A549 (cell line): ENCODE results near the gene ARID5B. TPM values are rescaled to one million over a fixed set of nuclear protein-coding genes. Genes with fewer than 3 reads are reported as not detected.

ENCODE experiments used
- ATAC-seq, 2 experiments: fragments of 200-7000 bp in 1 of 2; fragments of >200 bp in 1 of 2; cut with Nextera tagmentation in 1 of 2; cut with Tn5 transposase in 1 of 2; 3 replicates each; pipeline versions ENCODE4 v1.8.0 to v1.9.1; 2018 to 2020; ENCODE audit warnings: mild to moderate bottlenecking in 1 of 2, moderate library complexity in 1 of 2
- CTCF ChIA-PET: fragments of 300-600 bp; sonication (Branson Sonifier 250); formaldehyde crosslinking; extraction: SDS; loops from one replicate; lab custom pipeline; 2021; ENCODE audit warnings: antibody characterized with exemption, inconsistent platforms; lab: Yijun Ruan, JAX
- POLR2A ChIA-PET: fragments of 350-600 bp; formaldehyde crosslinking; extraction: SDS; loops from one replicate; lab custom pipeline; 2021; ENCODE audit warnings: antibody characterized with exemption, inconsistent platforms; lab: Yijun Ruan, JAX
- DNase-seq, 2 experiments: peaks; one replicate each; pipeline versions ENCODE4 v3.0.0 to v3.0.0-alpha.2; 2011 to 2016; ENCODE audit warnings: low read depth in 1 of 2, low spot score in 1 of 2
- FAIRE-seq: peaks from 2 replicates; lab custom pipeline; 2011; peaks lifted over from hg19 to GRCh38; lab: Jason Lieb, UNC
- H3K27ac ChIP-seq, 2 experiments: fragments of >200 bp; sonication (Bioruptor Twin); formaldehyde crosslinking; 3 replicates each; pipeline ENCODE4 v1.5.1; 2016 to 2017
- H3K4me1 ChIP-seq: fragments of >200 bp; sonication (Bioruptor Twin); formaldehyde crosslinking; 3 replicates; pipeline ENCODE4 v1.6.1; 2016
- H3K4me2 ChIP-seq: fragments of >200 bp; sonication (Bioruptor Twin); formaldehyde crosslinking; 3 replicates; pipeline ENCODE4 v1.6.1; 2016
- H3K4me3 ChIP-seq: fragments of >200 bp; sonication (Bioruptor Twin); formaldehyde crosslinking; 3 replicates; pipeline ENCODE4 v1.5.1; 2016
- H3K9me3 ChIP-seq: fragments of >200 bp; sonication (Bioruptor Twin); formaldehyde crosslinking; 3 replicates; pipeline ENCODE4 v1.6.1; 2016
- BCL3 ChIP-seq: fragments of >200 bp; sonication (Bioruptor Twin); formaldehyde crosslinking; IDR thresholded peaks from 3 replicates; pipeline ENCODE4 v1.6.1; 2016
- CHD2 ChIP-seq: fragments of 150-350 bp; IDR thresholded peaks from 2 replicates; pipeline ENCODE4 v1.6.1; 2014; ENCODE audit warnings: low read length; ENCODE audit not compliant: partially characterized antibody
- EHMT2 ChIP-seq: fragments of 200-600 bp; sonication (generic); IDR thresholded peaks from 2 replicates; pipeline ENCODE4 v1.6.1; 2016; ENCODE audit warnings: antibody characterized with exemption, low read depth, mild to moderate bottlenecking, moderate library complexity
- FOXS1 ChIP-seq: fragments of 250-450 bp; sonication (Bioruptor Pico); IDR thresholded peaks from 2 replicates; pipeline ENCODE4 v1.5.0; 2020; ENCODE audit warnings: mild to moderate bottlenecking, moderate library complexity
- GATA3 ChIP-seq: IDR thresholded peaks from 2 replicates; pipeline ENCODE4 v1.6.1; 2012; ENCODE audit warnings: borderline replicate concordance
- HOXB13 ChIP-seq: fragments of 250-450 bp; sonication (Bioruptor Pico); IDR thresholded peaks from 2 replicates; pipeline ENCODE4 v1.5.0; 2020; ENCODE audit warnings: low read depth, mild to moderate bottlenecking, moderate library complexity
- HOXB5 ChIP-seq: fragments of 250-450 bp; sonication (Bioruptor Pico); IDR thresholded peaks from 2 replicates; pipeline ENCODE4 v1.5.0; 2020; ENCODE audit warnings: mild to moderate bottlenecking, moderate library complexity
- JUNB ChIP-seq: fragments of >200 bp; sonication (Bioruptor Twin); formaldehyde crosslinking; IDR thresholded peaks from 2 replicates; pipeline ENCODE4 v1.6.1; 2016
- KDM1A ChIP-seq: fragments of 200-600 bp; sonication (generic); IDR thresholded peaks from 2 replicates; pipeline ENCODE4 v1.6.1; 2016; ENCODE audit warnings: low read depth, mild to moderate bottlenecking
- MAFK ChIP-seq: fragments of 450-650 bp; IDR thresholded peaks from 2 replicates; pipeline ENCODE4 v1.6.1; 2014; ENCODE audit not compliant: partially characterized antibody
- MAX ChIP-seq: IDR thresholded peaks from 2 replicates; pipeline ENCODE4 v1.6.1; 2012
- MAZ ChIP-seq: fragments of 150-350 bp; IDR thresholded peaks from 2 replicates; pipeline ENCODE4 v1.6.1; 2014; ENCODE audit warnings: antibody characterized with exemption, low read depth, low read length, borderline replicate concordance
- NFE2L2 ChIP-seq: fragments of 150-350 bp; conservative IDR thresholded peaks from 2 replicates; pipeline ENCODE4 v1.6.1; 2014; ENCODE audit warnings: low read length
- RARB ChIP-seq: fragments of 250-450 bp; sonication (Bioruptor Pico); IDR thresholded peaks from 2 replicates; pipeline ENCODE4 v1.8.0; 2021; ENCODE audit warnings: mild to moderate bottlenecking, moderate library complexity
- REST ChIP-seq: fragments of 200-600 bp; sonication (generic); IDR thresholded peaks from 2 replicates; pipeline ENCODE4 v1.6.1; 2016; ENCODE audit warnings: antibody characterized with exemption, mild to moderate bottlenecking, moderate library complexity
- RFX5 ChIP-seq: fragments of 450-650 bp; IDR thresholded peaks from 2 replicates; pipeline ENCODE4 v1.7.1; 2014; ENCODE audit warnings: antibody characterized with exemption, mild to moderate bottlenecking, moderate library complexity
- TFCP2L1 ChIP-seq: fragments of 250-450 bp; sonication (Bioruptor Pico); IDR thresholded peaks from 2 replicates; pipeline ENCODE4 v1.5.0; 2021; ENCODE audit warnings: mild to moderate bottlenecking
- TP53 ChIP-seq: fragments of 250-450 bp; sonication (Bioruptor Pico); IDR thresholded peaks from 2 replicates; pipeline ENCODE4 v1.5.0; 2021; ENCODE audit warnings: mild to moderate bottlenecking, moderate library complexity
- ZC3H11A ChIP-seq: fragments of 450-650 bp; IDR thresholded peaks from 2 replicates; pipeline ENCODE4 v1.6.1; 2014; ENCODE audit warnings: antibody characterized with exemption, mild to moderate bottlenecking
- ZSCAN20 ChIP-seq: fragments of 250-450 bp; sonication (Bioruptor Pico); IDR thresholded peaks from 2 replicates; pipeline ENCODE4 v1.8.0; 2022; ENCODE audit warnings: mild to moderate bottlenecking, moderate library complexity
- WGBS: methylation state at CpG from one replicate; pipeline ENCODE4 v1.1.6; 2017; ENCODE audit errors: missing lambda C conversion rate; 5-methylcytosine and 5-hydroxymethylcytosine counted together
- polyA plus RNA-seq, 4 experiments: library from polyadenylated mRNA; depleted of rRNA in 3 of 4; stranded (reverse); fragments of >200 nt; fragmentation: RNase III in 1 of 4; extraction: RNeasy Plus Mini Kit Qiagen cat#74134 plus additional on column Dnase treatment in 1 of 4; gene quantifications; 2 replicates in 3 of 4; 3 replicates in 1 of 4; pipeline ENCODE4 v1.2.3, GENCODE V29; 2011 to 2017
- TF ChIP-seq, protein P1 (sequence below): fragments of >200 bp; sonication (Bioruptor Twin); formaldehyde crosslinking; IDR thresholded peaks from 2 replicates; pipeline ENCODE4 v1.6.1; 2016

ARID5B gene
- polyA plus RNA-seq, 2 of the 4 experiments (the other 2 are of a cell fraction) = 0.75 to 1.6 TPM

- ChIA-PET CTCF (no interaction called here), POLR2A (no interaction called here)
- Histone ChIP-seq H3K9me3 (peaks cover 2% of the 10 kb centered on the region; the same call in 1 of the 3 replicates), H3K27ac (no peak overlapping the region), H3K4me2 (no peak overlapping the region), H3K4me3 (no peak overlapping the region)
- FAIRE-seq (no peak), DNase-seq (no peak)
- WGBS = 81% methylated on average over 6 of the region's 6 CpGs
- TF ChIP-seq MAFK (peak; percentile 35), MAX (no peak), RFX5 (no peak), CHD2 (no peak), JUNB (no peak)
- TF ChIP-seq, all 56 proteins: peak for 1
- ATAC-seq = no peak
- H3K4me1 ChIP-seq = no peaks in the 10 kb centered on the region
These were observed 30.3 kb downstream of the ARID5B start for GRCh38 chr10:61931620-61932332.

DNA sequence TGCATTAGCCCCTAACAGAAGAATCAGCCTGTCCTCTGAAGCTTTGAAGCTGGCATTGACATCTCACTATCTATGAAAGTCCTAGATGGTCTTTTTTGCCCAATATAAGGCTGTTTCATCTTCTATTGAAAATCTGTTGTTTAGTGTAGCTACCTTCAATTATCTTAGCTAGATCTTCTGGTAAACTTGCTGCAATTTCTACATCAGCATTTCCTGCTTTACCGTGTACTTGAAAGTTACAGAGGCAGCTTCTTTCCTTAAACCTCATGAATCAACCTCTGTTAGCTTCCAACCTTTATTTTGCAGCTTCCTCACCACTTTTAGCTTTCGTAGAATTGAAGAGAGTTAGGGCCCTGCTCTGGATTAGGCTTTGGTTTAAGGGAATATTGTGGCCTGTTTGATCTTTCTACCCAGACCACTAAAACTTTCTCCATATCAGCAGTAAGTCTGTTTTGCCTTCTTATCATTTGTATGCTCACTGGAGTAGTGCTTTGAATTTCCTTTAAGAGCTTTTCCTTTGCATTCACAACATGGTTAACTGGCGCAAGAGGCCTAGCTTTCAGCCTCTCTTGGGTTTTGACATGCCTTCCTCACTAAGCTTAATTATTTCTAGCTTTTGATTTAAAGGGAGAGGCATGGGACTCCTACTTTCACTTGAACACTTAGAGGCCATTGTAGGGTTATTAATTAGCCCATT lies 32.5 kb downstream of the ARID5B start:
- Histone ChIP-seq H3K4me1 (peaks cover 16% of the 10 kb centered on the region), H3K27ac (no peak overlapping the region), H3K4me2 (no peak overlapping the region), H3K9me3 (peaks cover 2% of the 10 kb centered on the region; the same call in 1 of the 3 replicates), H3K4me3 (no peak overlapping the region)
- DNase-seq (no peak), ATAC-seq (no peak), FAIRE-seq (no peak)
- TF ChIP-seq RARB (CRISPR knock-in tag) = no peak
- TF ChIP-seq RFX5 = no peak
- TF ChIP-seq HOXB13 (CRISPR knock-in tag) = no peak
- no peak for TF ChIP-seq JUNB
- TF ChIP-seq, protein P1, sequence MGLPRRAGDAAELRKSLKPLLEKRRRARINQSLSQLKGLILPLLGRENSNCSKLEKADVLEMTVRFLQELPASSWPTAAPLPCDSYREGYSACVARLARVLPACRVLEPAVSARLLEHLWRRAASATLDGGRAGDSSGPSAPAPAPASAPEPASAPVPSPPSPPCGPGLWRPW = no peak
- TF ChIP-seq ZC3H11A = no peak
- no peak for TF ChIP-seq MAZ
- TF ChIP-seq EHMT2 = no peak
- TF ChIP-seq TFCP2L1 (CRISPR knock-in tag) = no peak
- TF ChIP-seq FOXS1 (CRISPR knock-in tag) = no peak
- no peak for TF ChIP-seq ZSCAN20
- TF ChIP-seq TP53 (CRISPR knock-in tag) = no peak
- TF ChIP-seq BCL3 = no peak
- no peak for TF ChIP-seq NFE2L2
- TF ChIP-seq GATA3 = no peak
- no peak for TF ChIP-seq HOXB5
- TF ChIP-seq KDM1A = no peak
- TF ChIP-seq REST = no peak
- ChIA-PET POLR2A (no interaction called here), CTCF (interaction anchor here (1.2 kb wide), 1 partner anchor 9 kb away, joined by 3 read pairs; no protein-coding TSS in a partner anchor)
- WGBS = 82% methylated on average over 3 of the region's 3 CpGs
